Measurements from ENCODE around the gene HYAL3. TPM values are rescaled to one million over a fixed set of nuclear protein-coding genes. Genes with fewer than 3 reads are reported as not detected.

Gene HYAL3, protein sequence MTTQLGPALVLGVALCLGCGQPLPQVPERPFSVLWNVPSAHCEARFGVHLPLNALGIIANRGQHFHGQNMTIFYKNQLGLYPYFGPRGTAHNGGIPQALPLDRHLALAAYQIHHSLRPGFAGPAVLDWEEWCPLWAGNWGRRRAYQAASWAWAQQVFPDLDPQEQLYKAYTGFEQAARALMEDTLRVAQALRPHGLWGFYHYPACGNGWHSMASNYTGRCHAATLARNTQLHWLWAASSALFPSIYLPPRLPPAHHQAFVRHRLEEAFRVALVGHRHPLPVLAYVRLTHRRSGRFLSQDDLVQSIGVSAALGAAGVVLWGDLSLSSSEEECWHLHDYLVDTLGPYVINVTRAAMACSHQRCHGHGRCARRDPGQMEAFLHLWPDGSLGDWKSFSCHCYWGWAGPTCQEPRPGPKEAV
- total RNA-seq (2021; fragmentation: NEBNext Ultra II Directional; extraction: Animal tissue kit (Norgen Biotek cat#: 25700)), result 3.2 and 4.9 TPM in 2 replicates
- 12.2 and 13.0 TPM in 2 replicates for polyA plus RNA-seq (2011; rRNA removed)
- polyA plus RNA-seq (2011; cell fraction: cytosol; rRNA removed), result 7.5 TPM
- polyA plus RNA-seq (2011; cell fraction: nucleus; rRNA removed), result 9.4 TPM
- polyA plus RNA-seq (2012, experiment 1 of 2), result 3.3 to 4.6 TPM (median 4.3 TPM) in 4 replicates
- 6.7 TPM for polyA plus RNA-seq (2012, experiment 2 of 2)
- 3.5 TPM for polyA plus RNA-seq (2013, experiment 1 of 2)
- 3.8 TPM for polyA plus RNA-seq (2013, experiment 2 of 2)
- 2.1 and 6.2 TPM in 2 replicates for polyA minus RNA-seq (2011; rRNA and poly(A)+ RNA removed)
- 5.6 TPM for polyA minus RNA-seq (2011; cell fraction: cytosol; rRNA and poly(A)+ RNA removed)
- polyA minus RNA-seq (2011; cell fraction: nucleus; rRNA and poly(A)+ RNA removed), result 5.2 TPM
- long read RNA-seq, experiment 1, partial matches to known transcripts, result 1 of 8 reads
- long read RNA-seq, experiment 1, other reads (novel, unspliced or antisense), result 7 of 8 reads
- long read RNA-seq, experiment 2, partial matches to known transcripts, result 0 of 4 reads
- long read RNA-seq, experiment 2, other reads (novel, unspliced or antisense), result 0 of 4 reads

- peaks cover 0 to 26% (median 12%) of the 10 kb centered on the region in 4 experiments; a peak in 6 of 7 replicates for H3K4me1 ChIP-seq (replicated peaks in 1 of 4; ENCODE audit: control insufficient read depth in 3 of 4, insufficient read depth in 4 of 4, low read length in 3 of 4)
- H4K8ac ChIP-seq (ENCODE audit: extremely low read depth, insufficient read depth, low read length), result peak within 1 kb of the TSS; percentile 78
- H2AK5ac ChIP-seq (ENCODE audit: low read depth, low read length), result no peak within 1 kb of the TSS
- H3K9ac ChIP-seq (replicated peaks in 1 of 4; ENCODE audit: extremely low read depth in 1 of 4, low read depth in 3 of 4, low read length in 3 of 4), result peak within 1 kb of the TSS in 3 of 4 experiments; percentile 55 to 68 (median 63); a peak in 6 of 7 replicates
- peak within 1 kb of the TSS; percentile 93 for H2AFZ ChIP-seq (ENCODE audit: low read length)
- FAIRE-seq, result peak; percentile 71
- H3K23ac ChIP-seq (ENCODE audit: insufficient read length), result no peak within 1 kb of the TSS
- H3K56ac ChIP-seq (replicated peaks; ENCODE audit: insufficient read length, low read depth, low read length), result peak within 1 kb of the TSS; percentile 67
- peak; percentile 99 for DNase-seq (ENCODE audit: low read depth in 1 of 2, low spot score in 2 of 2)
- no peaks in the 10 kb centered on the region; a peak in 1 of 7 replicates for H3K27me3 ChIP-seq (replicated peaks in 1 of 4; ENCODE audit: control insufficient read depth in 3 of 4, extremely low read depth in 1 of 4, insufficient read depth in 3 of 4, low read length in 3 of 4)
- no peaks in the 10 kb centered on the region for H3K36me3 ChIP-seq (ENCODE audit: control insufficient read depth in 2 of 4, insufficient read depth in 4 of 4, low read length in 3 of 4)
- H2BK120ac ChIP-seq (replicated peaks; ENCODE audit: low read depth, low read length), result peak within 1 kb of the TSS; percentile 26
- H4K91ac ChIP-seq (replicated peaks; ENCODE audit: insufficient read length, low read length), result peak within 1 kb of the TSS; percentile 90
- no peaks in the 10 kb centered on the region for H3K9me3 ChIP-seq (ENCODE audit: insufficient read depth in 2 of 2, low read depth in 1 of 2, low read length in 1 of 2)
- H2BK20ac ChIP-seq (ENCODE audit: low read length), result no peak within 1 kb of the TSS
- H2BK12ac ChIP-seq (ENCODE audit: low read depth, low read length), result peak within 1 kb of the TSS; percentile 68; the same call in 1 of the 2 replicates
- 6% methylated on average over 31 of the region's 61 CpGs; no CpG with 5 or more reads in 1 of the 2 experiments for WGBS, 2 experiments (ENCODE audit: extremely low coverage in 1 of 2, insufficient coverage in 1 of 2, insufficient read length in 1 of 2, insufficient replicate concordance in 2 of 2, low coverage in 1 of 2, low lambda C conversion rate in 2 of 2, missing lambda C conversion rate in 1 of 2)
- POLR2A ChIA-PET (ENCODE audit: partially characterized antibody), result interaction anchor here (0.8 to 11.3 kb wide), 10 partner anchors 10 to 61 kb away, joined by 3 to 149 read pairs (median 3); partner anchors contain the start of genes HYAL2 and SEMA3B
- peaks cover 5% of the 10 kb centered on the region; the same call in 1 of the 2 replicates for H3K23me2 ChIP-seq (ENCODE audit: low read depth, low read length)
- peak within 1 kb of the TSS; percentile 61 for H3K27ac ChIP-seq (ENCODE audit: low read depth, low read length)
- peak within 1 kb of the TSS; percentile 80 for H4K5ac ChIP-seq (ENCODE audit: insufficient read length, low read depth, low read length)
- CTCF ChIA-PET (ENCODE audit: partially characterized antibody), result interaction anchor here (1.0 to 1.8 kb wide), 17 partner anchors 16 to 1090 kb away, joined by 3 to 7 read pairs (median 3); partner anchors contain the start of genes LSMEM2 and TUSC2
- peak within 1 kb of the TSS; percentile 98; the same call in 1 of the 2 replicates for H2BK15ac ChIP-seq (ENCODE audit: low read length)
- peak within 1 kb of the TSS; percentile 67 to 92 for H3K4me2 ChIP-seq (ENCODE audit: insufficient read depth in 1 of 2, low read depth in 2 of 2, low read length in 2 of 2)
- H3K14ac ChIP-seq (ENCODE audit: insufficient read length), result no peak within 1 kb of the TSS
- peaks cover 0 to 2% of the 10 kb centered on the region in 2 experiments for H4K20me1 ChIP-seq (replicated peaks in 1 of 2; ENCODE audit: control insufficient read depth in 1 of 2, insufficient read depth in 2 of 2, low read length in 2 of 2)
- no peaks in the 10 kb centered on the region for H3K79me1 ChIP-seq (ENCODE audit: low read depth, low read length)
- H3K4ac ChIP-seq (replicated peaks; ENCODE audit: insufficient read length, low read depth, low read length), result peak within 1 kb of the TSS; percentile 91
- no peaks in the 10 kb centered on the region for H3K79me2 ChIP-seq (ENCODE audit: control insufficient read depth in 1 of 2, insufficient read depth in 2 of 2, low read length in 2 of 2)
- H2BK5ac ChIP-seq (ENCODE audit: low read depth, low read length), result peak within 1 kb of the TSS; percentile 90
- H3K18ac ChIP-seq (ENCODE audit: extremely low read depth, low read length), result peak within 1 kb of the TSS; percentile 88
- H3K4me3 ChIP-seq (ENCODE audit: extremely low read depth in 1 of 4, insufficient read depth in 2 of 4, low read depth in 3 of 4, low read length in 4 of 4), result peak within 1 kb of the TSS; percentile 70 to 89 (median 80)
- TF ChIP-seq CHD1 (IDR thresholded peaks at IDR 0.05; ENCODE audit: low read depth, low read length), result no peak
- no peak for TF ChIP-seq TEAD4 (IDR thresholded peaks at IDR 0.05; ENCODE audit: low read depth, low read length)
- TF ChIP-seq CHD2 (IDR thresholded peaks at IDR 0.05; ENCODE audit: low read length), result no peak
- TF ChIP-seq RBBP5 (IDR thresholded peaks at IDR 0.05; ENCODE audit: borderline replicate concordance, low read depth, low read length), result no peak; the same call in 1 of the 2 replicates
- peak; percentile 91 to 95; a peak in 2 of 4 replicates for TF ChIP-seq HDAC2 (IDR thresholded peaks at IDR 0.05; ENCODE audit: borderline replicate concordance in 1 of 2, low read depth in 2 of 2, low read length in 2 of 2)
- TF ChIP-seq SRF (IDR thresholded peaks at IDR 0.05; ENCODE audit: low read depth, low read length), result no peak
These were observed at the start of gene HYAL3, which contains the start of gene NAA80 for GRCh38 chr3:50298836-50299637. HYAL3 (minus strand) TSS chr3:50299405; CDS start chr3:50295602, 3,803 bp downstream. NAA80 (minus strand) TSS chr3:50299405; CDS start chr3:50297463, 1,942 bp downstream.

All from H1 (cell line).